Breast epithelium (tissue), 4 donors: ENCODE measurements around the gene RFTN1. TPM values are rescaled to one million over a fixed set of nuclear protein-coding genes. Genes with fewer than 3 reads are reported as not detected.

ENCODE experiments used
- DNase-seq, 2 donors: peaks; one replicate each; pipeline ENCODE4 v3.0.0-alpha.2; 2019; ENCODE audit warnings: low spot score in 2 of 2
- H3K27ac ChIP-seq, 2 donors: fragments of 200-600 bp; sonication (generic) in 1 of 2; one replicate each; pipeline ENCODE4 v1.5.1; 2016 to 2019; ENCODE audit warnings: mild to moderate bottlenecking in 1 of 2
- H3K27me3 ChIP-seq, 2 donors: fragments of 200-600 bp; sonication (generic) in 1 of 2; one replicate each; pipeline versions ENCODE4 v1.5.1 to v1.6.0; 2017 to 2019; ENCODE audit warnings: control low read depth in 1 of 2, mild to moderate bottlenecking in 1 of 2
- H3K36me3 ChIP-seq: fragments of 200-600 bp; one replicate; pipeline ENCODE4 v1.5.1; 2019
- H3K4me1 ChIP-seq, 2 donors: fragments of 200-600 bp; sonication (generic); one replicate each; pipeline ENCODE4 v1.5.1; 2016 to 2019; ENCODE audit warnings: control low read depth in 1 of 2
- H3K4me3 ChIP-seq, 3 donors: fragments of 200-600 bp; sonication (generic); 1 replicate in 2 of 3; 2 replicates in 1 of 3; pipeline ENCODE4 v1.5.1; 2016 to 2019; ENCODE audit warnings: mild to moderate bottlenecking in 3 of 3, moderate library complexity in 2 of 3
- H3K9me3 ChIP-seq, 2 donors: fragments of 200-600 bp; sonication (generic) in 1 of 2; one replicate each; pipeline ENCODE4 v1.5.1; 2016 to 2019; ENCODE audit warnings: control low read depth in 1 of 2
- CTCF ChIP-seq, 3 donors: fragments of 450-650 bp; IDR thresholded peaks; one replicate each; pipeline ENCODE4 v1.5.1; 2016 to 2017; ENCODE audit warnings: antibody characterized with exemption in 3 of 3, mild to moderate bottlenecking in 3 of 3, moderate library complexity in 3 of 3
- POLR2A ChIP-seq: fragments of 450-650 bp; IDR thresholded peaks from one replicate; pipeline ENCODE4 v1.6.1; 2016; ENCODE audit warnings: antibody characterized with exemption, mild to moderate bottlenecking, moderate library complexity
- POLR2AphosphoS5 ChIP-seq, 3 donors: sonication (generic); formaldehyde crosslinking; IDR thresholded peaks; one replicate each; pipeline ENCODE4 v1.6.1; 2017; ENCODE audit warnings: antibody characterized with exemption in 3 of 3
- intact Hi-C: fragments of 100-400 bp; cut with DNase I; formaldehyde crosslinking; loops from one replicate; pipeline ENCODE4 v1.15.1; 2023; ENCODE audit warnings: low total_unique reads
- total RNA-seq, 3 donors: library from RNA; depleted of rRNA; stranded (reverse); fragments of >200 nt; gene quantifications; one replicate each; pipeline ENCODE4 v1.1.0, GENCODE V29; 2016

Gene RFTN1
- total RNA-seq, 3 donors from 2014 or later: 13.9 to 108 (median 29.5) TPM

- Histone ChIP-seq H3K36me3 (no peaks in the 10 kb centered on the region), H3K4me1 (no peaks in the 10 kb centered on the region), H3K27me3 (no peaks in the 10 kb centered on the region), H3K4me3 (no peak overlapping the region), H3K27ac (no peak overlapping the region), H3K9me3 (peaks cover 0 to 7% of the 10 kb centered on the region in 2 donors)
- no peak for TF ChIP-seq CTCF (IDR thresholded peaks at IDR 0.05)
- no peak for TF ChIP-seq POLR2A
- no peak for TF ChIP-seq POLR2AphosphoS5 (IDR thresholded peaks at IDR 0.05)
- no peak for DNase-seq
- intact Hi-C loops: no loop called here
These were observed 185.4 kb downstream of the RFTN1 start for GRCh38 chr3:16328124-16328523.

GRCh38 chr3:16326724-16327349 is 186.7 kb downstream of the RFTN1 start:
- Histone ChIP-seq H3K36me3 (no peaks in the 10 kb centered on the region), H3K27me3 (no peaks in the 10 kb centered on the region), H3K4me3 (no peak overlapping the region), H3K9me3 (peaks cover 0 to 7% of the 10 kb centered on the region in 2 donors), H3K4me1 (no peaks in the 10 kb centered on the region), H3K27ac (no peak overlapping the region)
- TF ChIP-seq POLR2AphosphoS5 (IDR thresholded peaks at IDR 0.05) (no peak), POLR2A (no peak), CTCF (IDR thresholded peaks at IDR 0.05) (no peak)
- DNase-seq: no peak
- intact Hi-C loops: no loop called here

GRCh38 chr3:16325850-16326249 is 187.6 kb downstream of the RFTN1 start:
- intact Hi-C loops: no loop called here
- DNase-seq: no peak
- H3K27me3 ChIP-seq: no peaks in the 10 kb centered on the region
- no peaks in the 10 kb centered on the region for H3K9me3 ChIP-seq
- no peaks in the 10 kb centered on the region for H3K4me1 ChIP-seq
- TF ChIP-seq POLR2AphosphoS5 (IDR thresholded peaks at IDR 0.05): no peak
- no peak for TF ChIP-seq CTCF (IDR thresholded peaks at IDR 0.05)
- TF ChIP-seq POLR2A: no peak
- H3K27ac ChIP-seq: no peak overlapping the region
- no peak overlapping the region for H3K4me3 ChIP-seq
- H3K36me3 ChIP-seq: no peaks in the 10 kb centered on the region

GRCh38 chr3:16323737-16324136 is 189.8 kb downstream of the RFTN1 start:
- Histone ChIP-seq H3K4me1 (no peaks in the 10 kb centered on the region), H3K36me3 (no peaks in the 10 kb centered on the region), H3K4me3 (no peak overlapping the region), H3K27me3 (no peaks in the 10 kb centered on the region), H3K27ac (no peak overlapping the region), H3K9me3 (no peaks in the 10 kb centered on the region)
- intact Hi-C loops: no loop called here
- TF ChIP-seq POLR2AphosphoS5 (IDR thresholded peaks at IDR 0.05): no peak
- TF ChIP-seq CTCF (IDR thresholded peaks at IDR 0.05): no peak
- no peak for TF ChIP-seq POLR2A
- no peak for DNase-seq

GRCh38 chr3:16322189-16322588 is 191.3 kb downstream of the RFTN1 start:
- H3K36me3 ChIP-seq: no peaks in the 10 kb centered on the region
- H3K27ac ChIP-seq: no peak overlapping the region
- DNase-seq: no peak
- H3K4me1 ChIP-seq: no peaks in the 10 kb centered on the region
- H3K27me3 ChIP-seq: no peaks in the 10 kb centered on the region
- intact Hi-C loops: no loop called here
- H3K4me3 ChIP-seq: no peak overlapping the region
- no peaks in the 10 kb centered on the region for H3K9me3 ChIP-seq
- TF ChIP-seq CTCF (IDR thresholded peaks at IDR 0.05): no peak
- TF ChIP-seq POLR2A: no peak
- no peak for TF ChIP-seq POLR2AphosphoS5 (IDR thresholded peaks at IDR 0.05)
